HepG2 (cell line): ENCODE results near the gene RAD51AP1. TPM values are rescaled to one million over a fixed set of nuclear protein-coding genes. Genes with fewer than 3 reads are reported as not detected.
A peak's percentile ranks its signal among the peaks of the same experiment; 100 is the strongest.

ENCODE experiments used
- ATAC-seq: fragments of 200-7000 bp; cut with Tn5 transposase; 3 replicates; pipeline ENCODE4 v1.9.1; 2020; ENCODE audit warnings: mild to moderate bottlenecking, moderate library complexity
- BruUV-seq: library from RNA; stranded (reverse); fragments of 400-500 nt; replicated peaks from 2 replicates; lab custom pipeline; 2021; lab: Mats Ljungman, UMichigan
- CTCF ChIA-PET: fragments of 300-600 bp; formaldehyde crosslinking; extraction: SDS; loops from one replicate; lab custom pipeline; 2021; ENCODE audit warnings: low total read pairs, inconsistent platforms, low intra/inter-chr PET ratio; lab: Yijun Ruan, JAX
- POLR2A ChIA-PET: fragments of 350-600 bp; sonication (Branson Sonifier 250); formaldehyde crosslinking; loops from one replicate; lab custom pipeline; 2020; ENCODE audit warnings: antibody characterized with exemption, inconsistent platforms; lab: Yijun Ruan, JAX
- DNase-seq: peaks from one replicate; pipeline ENCODE4 v3.0.0-alpha.2; 2015; ENCODE audit warnings: low spot score
- FAIRE-seq: peaks from 3 replicates; lab custom pipeline; 2011; peaks lifted over from hg19 to GRCh38; lab: Jason Lieb, UNC
- H2AFZ ChIP-seq: one replicate; pipeline ENCODE4 v1.6.1; 2011; ENCODE audit warnings: low read length, inconsistent platforms
- H3K27ac ChIP-seq: fragments of 300-600 bp; 3 replicates; pipeline ENCODE4 v1.8.0; 2011; ENCODE audit warnings: mixed run types, mild to moderate bottlenecking, mixed read lengths, low read length, inconsistent platforms; ENCODE audit not compliant: insufficient read depth; ENCODE audit errors: extremely low read length
- H3K27me3 ChIP-seq, 2 experiments: fragments of 200-600 bp in 1 of 2; 2 replicates in 1 of 2; 3 replicates in 1 of 2; pipeline versions ENCODE4 v1.6.0 to v1.8.0; 2011; ENCODE audit warnings: low read length in 2 of 2, mild to moderate bottlenecking in 2 of 2, moderate library complexity in 2 of 2, inconsistent platforms in 1 of 2; ENCODE audit not compliant: insufficient read depth in 2 of 2, control insufficient read depth in 1 of 2
- H3K36me3 ChIP-seq, 2 experiments: fragments of 200-600 bp in 1 of 2; replicated peaks in 1 of 2; 2 replicates in 1 of 2; 3 replicates in 1 of 2; pipeline versions ENCODE4 v1.5.1 to v1.8.0; 2011; ENCODE audit warnings: low read length in 2 of 2, inconsistent platforms in 1 of 2; ENCODE audit not compliant: insufficient read depth in 2 of 2, control insufficient read depth in 1 of 2
- H3K4me1 ChIP-seq: 2 replicates; pipeline ENCODE4 v1.5.1; 2012; ENCODE audit warnings: low read length, inconsistent platforms; ENCODE audit not compliant: insufficient read depth
- H3K4me2 ChIP-seq: 2 replicates; pipeline ENCODE4 v1.6.0; 2011; ENCODE audit warnings: low read depth, low read length, inconsistent platforms
- H3K4me3 ChIP-seq, 3 experiments: fragments of 200-600 bp in 1 of 3; sonication (generic), shearing (Covaris generic) in 1 of 3; replicated peaks in 1 of 3; 2 replicates each; pipeline ENCODE4 v1.5.1; 2011 to 2016; ENCODE audit warnings: low read length in 3 of 3, inconsistent platforms in 2 of 3, low read depth in 2 of 3, mild to moderate bottlenecking in 2 of 3, control low read depth in 1 of 3, mixed read lengths in 1 of 3; ENCODE audit not compliant: insufficient read depth in 1 of 3
- H3K79me2 ChIP-seq: one replicate; pipeline ENCODE4 v1.6.1; 2011; ENCODE audit warnings: low read length, inconsistent platforms; ENCODE audit not compliant: insufficient read depth
- H3K9ac ChIP-seq: 2 replicates; pipeline ENCODE4 v1.6.0; 2011; ENCODE audit warnings: mild to moderate bottlenecking, low read depth, low read length, inconsistent platforms; ENCODE audit not compliant: insufficient read depth
- H3K9me3 ChIP-seq: 2 replicates; pipeline ENCODE4 v1.5.1; 2012; ENCODE audit warnings: mild to moderate bottlenecking, low read length
- H4K20me1 ChIP-seq: 2 replicates; pipeline ENCODE4 v1.6.0; 2011; ENCODE audit warnings: inconsistent platforms, mild to moderate bottlenecking, low read length, moderate library complexity; ENCODE audit not compliant: insufficient read depth
- FOXM1 ChIP-seq: sonication (generic); formaldehyde crosslinking; IDR thresholded peaks from 2 replicates; pipeline ENCODE4 v1.5.0; 2020; ENCODE audit warnings: missing genetic modification reagents
- KDM2A ChIP-seq: sonication (generic); formaldehyde crosslinking; IDR thresholded peaks from 2 replicates; pipeline ENCODE4 v1.4.0; 2020; ENCODE audit warnings: low read depth, missing genetic modification reagents, borderline replicate concordance
- NFIB ChIP-seq: sonication (generic); formaldehyde crosslinking; IDR thresholded peaks from 2 replicates; pipeline ENCODE4 v1.9.0; 2021; ENCODE audit warnings: missing genetic modification reagents, mild to moderate bottlenecking, borderline replicate concordance
- NFYB ChIP-seq: sonication (generic); formaldehyde crosslinking; IDR thresholded peaks from 2 replicates; pipeline ENCODE4 v1.4.0; 2020; ENCODE audit warnings: missing genetic modification reagents
- NR1H2 ChIP-seq: sonication (generic); formaldehyde crosslinking; IDR thresholded peaks from 2 replicates; pipeline ENCODE4 v1.8.1; 2022; ENCODE audit warnings: low read depth, missing genetic modification reagents, borderline replicate concordance
- SOX6 ChIP-seq, 2 experiments: fragments of 450-650 bp in 1 of 2; sonication (generic) in 1 of 2; formaldehyde crosslinking in 1 of 2; IDR thresholded peaks; 2 replicates each; pipeline versions ENCODE4 v1.4.0 to v1.6.1; 2017 to 2020; ENCODE audit warnings: antibody characterized with exemption in 1 of 2, mild to moderate bottlenecking in 1 of 2, missing genetic modification reagents in 1 of 2
- SP2 ChIP-seq: sonication (generic); formaldehyde crosslinking; IDR thresholded peaks from 2 replicates; pipeline ENCODE4 v1.5.1; 2020; ENCODE audit warnings: mild to moderate bottlenecking, missing genetic modification reagents
- ZFX ChIP-seq: sonication (generic); formaldehyde crosslinking; IDR thresholded peaks from 2 replicates; pipeline ENCODE4 v1.4.0; 2020; ENCODE audit warnings: mild to moderate bottlenecking, low read depth, missing genetic modification reagents, moderate library complexity
- ZKSCAN1 ChIP-seq: fragments of 150-350 bp; IDR thresholded peaks from 2 replicates; pipeline ENCODE4 v1.6.1; 2014; ENCODE audit warnings: low read length
- ZNF343 ChIP-seq: sonication (generic); formaldehyde crosslinking; IDR thresholded peaks from 2 replicates; pipeline ENCODE4 v1.4.0; 2020; ENCODE audit warnings: mild to moderate bottlenecking, missing genetic modification reagents
- ZNF563 ChIP-seq: sonication (generic); formaldehyde crosslinking; IDR thresholded peaks from 2 replicates; pipeline ENCODE4 v1.8.0; 2022; ENCODE audit warnings: mild to moderate bottlenecking, moderate library complexity, missing genetic modification reagents
- ZNF841 ChIP-seq: sonication (generic); formaldehyde crosslinking; IDR thresholded peaks from 2 replicates; pipeline ENCODE4 v1.8.1; 2023; ENCODE audit warnings: missing genetic modification reagents, borderline replicate concordance
- ZNF891 ChIP-seq: sonication (generic); formaldehyde crosslinking; IDR thresholded peaks from 2 replicates; pipeline ENCODE4 v1.5.0; 2020; ENCODE audit warnings: mild to moderate bottlenecking, missing genetic modification reagents
- ZSCAN30 ChIP-seq: sonication (generic); formaldehyde crosslinking; IDR thresholded peaks from 2 replicates; pipeline ENCODE4 v1.5.0; 2020; ENCODE audit warnings: mild to moderate bottlenecking, missing genetic modification reagents
- WGBS: methylation state at CpG from one replicate; pipeline ENCODE4 v1.1.6; 2017; ENCODE audit warnings: low lambda C conversion rate; 5-methylcytosine and 5-hydroxymethylcytosine counted together
- in situ Hi-C: cut with HindIII; loops from 2 replicates; pipeline ENCODE4 v1.10.0; 2017; ENCODE audit warnings: low pct_unique_long_range_greater_than_20kb; ENCODE audit not compliant: extremely low pct_ligation_motif_present
- intact Hi-C: fragments of 100-400 bp; cut with micrococcal nuclease; formaldehyde crosslinking; loops from one replicate; pipeline ENCODE4 v1.10.0; 2022; ENCODE audit not compliant: unreplicated experiment
- polyA plus RNA-seq, 8 experiments: library from polyadenylated mRNA; depleted of rRNA in 3 of 8; stranded (reverse) in 7 of 8; unstranded in 1 of 8; fragments of >200 nt; fragmentation: Illumina TruSeq in 4 of 8; extraction: Trizol in 4 of 8; gene quantifications; 2 replicates each; pipeline versions ENCODE4 v1.2.1 to v1.2.3, GENCODE V29; 2011 to 2016; ENCODE audit warnings: low read depth in 4 of 8, missing spikeins in 1 of 8, mixed read lengths in 1 of 8; ENCODE audit not compliant: insufficient read depth in 1 of 8
- total RNA-seq, 5 experiments: library from RNA; depleted of rRNA; stranded (reverse); fragments of >200 nt; fragmentation: Illumina TruSeq; extraction: Trizol; gene quantifications; 2 replicates each; pipeline ENCODE4 v1.2.3, GENCODE V29; 2016; ENCODE audit warnings: low read depth in 1 of 5
- TF ChIP-seq, protein P1 (sequence below): IDR thresholded peaks from 2 replicates; pipeline ENCODE4 v1.6.1; 2018; ENCODE audit warnings: missing genetic modification reagents, mild to moderate bottlenecking, missing compliant biosample characterization
- TF ChIP-seq, protein P2 (sequence below), 2 experiments: fragments of 450-650 bp in 1 of 2; sonication (generic) in 1 of 2; formaldehyde crosslinking; IDR thresholded peaks; 2 replicates each; pipeline versions ENCODE4 v1.5.0 to v1.8.0; 2020 to 2022; ENCODE audit warnings: mild to moderate bottlenecking in 1 of 2, missing genetic modification reagents in 1 of 2
- TF ChIP-seq, protein P3 (sequence below): IDR thresholded peaks from 2 replicates; pipeline ENCODE4 v1.6.1; 2016
- TF ChIP-seq, protein P4 (sequence below): sonication (generic); formaldehyde crosslinking; IDR thresholded peaks from 2 replicates; pipeline ENCODE4 v1.4.0; 2020; ENCODE audit warnings: missing genetic modification reagents

The RAD51AP1 gene
- total and polyA plus RNA-seq, 2 of the 13 experiments (the other 11 are each of a cell fraction or from before 2014, with no cell fraction given) = 16.6 to 49.3 TPM

DNA sequence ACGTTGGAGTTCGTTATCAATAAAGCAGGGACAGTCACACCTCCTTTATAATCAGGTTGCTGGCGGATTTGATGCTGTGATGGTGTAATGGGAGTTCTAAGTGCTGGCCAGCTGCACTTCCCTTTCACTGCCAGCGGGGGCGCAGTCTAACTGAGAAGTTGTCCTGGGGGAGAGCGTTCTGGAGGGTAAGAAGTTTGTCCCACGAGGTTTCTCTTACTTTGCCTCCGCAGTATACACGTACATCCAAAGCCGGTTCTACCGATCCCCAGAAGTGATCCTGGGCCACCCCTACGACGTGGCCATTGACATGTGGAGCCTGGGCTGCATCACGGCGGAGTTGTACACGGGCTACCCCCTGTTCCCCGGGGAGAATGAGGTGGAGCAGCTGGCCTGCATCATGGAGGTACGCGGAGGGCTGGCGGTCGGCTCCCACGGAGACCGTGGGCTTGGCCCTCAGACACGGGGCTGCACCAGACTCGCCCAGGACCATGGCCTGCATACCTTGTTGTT lies 66.0 kb downstream of the RAD51AP1 start:
- BruUV-seq = no TSS peak
- H3K4me3 ChIP-seq = peak overlapping the region; percentile 77 to 98 (median 91)
- DNase-seq (peak; percentile 78), FAIRE-seq (peak; percentile 83), ATAC-seq (peak; percentile 97)
- 0 out of 5 replicates have a peak, but pooled peaks cover 0 to 4% of the 10 kb centered on the region in 2 experiments for H3K27me3 ChIP-seq
- peaks cover 2% of the 10 kb centered on the region for H3K79me2 ChIP-seq
- peak overlapping the region; percentile 71 for H3K4me2 ChIP-seq
- intact Hi-C loops = loop anchor here (2.0 to 10.0 kb wide), 2 partner anchors 44 to 150 kb away; partner anchors contain the start of genes AKAP3 and NDUFA9
- no peaks in the 10 kb centered on the region for H3K9me3 ChIP-seq
- H3K36me3 ChIP-seq = no peaks in the 10 kb centered on the region; a peak in 1 of 5 replicates
- no peak overlapping the region for H3K27ac ChIP-seq
- WGBS = under 1% methylated on average over 14 of the region's 25 CpGs
- POLR2A ChIA-PET = interaction anchor here (1.3 kb wide), 1 partner anchor 44 kb away, joined by 4 read pairs; the partner anchor contains the start of genes AKAP3 and NDUFA9
- H3K9ac ChIP-seq = peak overlapping the region; percentile 75
- no peaks in the 10 kb centered on the region for H4K20me1 ChIP-seq
- H2AFZ ChIP-seq = peak overlapping the region; percentile 59
- in situ Hi-C loops = no loop called here
- peaks cover 14% of the 10 kb centered on the region for H3K4me1 ChIP-seq
- CTCF ChIA-PET = interaction anchor here (0.9 kb wide), 1 partner anchor 154 kb away, joined by 4 read pairs; no protein-coding TSS in a partner anchor
- TF ChIP-seq ZNF563 (CRISPR knock-in tag) (no peak), SP2 (CRISPR knock-in tag) (no peak), NFIB (CRISPR knock-in tag) (no peak), ZKSCAN1 (no peak), KDM2A (CRISPR knock-in tag) (peak; percentile 65), ZFX (peak; percentile 85), ZSCAN30 (CRISPR knock-in tag) (no peak), FOXM1 (no peak), SOX6 (IDR thresholded peaks at IDR 0.05) (no peak), SOX6 (CRISPR knock-in tag; IDR thresholded peaks at IDR 0.05) (peak; percentile 34; the same call in 1 of the 2 replicates), NFYB (CRISPR knock-in tag) (no peak), ZNF841 (CRISPR knock-in tag) (no peak), ZNF343 (CRISPR knock-in tag) (no peak), ZNF891 (CRISPR knock-in tag) (peak; percentile 59; the same call in 1 of the 2 replicates), NR1H2 (CRISPR knock-in tag) (no peak)
- TF ChIP-seq, protein P1, sequence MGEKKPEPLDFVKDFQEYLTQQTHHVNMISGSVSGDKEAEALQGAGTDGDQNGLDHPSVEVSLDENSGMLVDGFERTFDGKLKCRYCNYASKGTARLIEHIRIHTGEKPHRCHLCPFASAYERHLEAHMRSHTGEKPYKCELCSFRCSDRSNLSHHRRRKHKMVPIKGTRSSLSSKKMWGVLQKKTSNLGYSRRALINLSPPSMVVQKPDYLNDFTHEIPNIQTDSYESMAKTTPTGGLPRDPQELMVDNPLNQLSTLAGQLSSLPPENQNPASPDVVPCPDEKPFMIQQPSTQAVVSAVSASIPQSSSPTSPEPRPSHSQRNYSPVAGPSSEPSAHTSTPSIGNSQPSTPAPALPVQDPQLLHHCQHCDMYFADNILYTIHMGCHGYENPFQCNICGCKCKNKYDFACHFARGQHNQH = peak; percentile 62
- TF ChIP-seq, protein P2, sequence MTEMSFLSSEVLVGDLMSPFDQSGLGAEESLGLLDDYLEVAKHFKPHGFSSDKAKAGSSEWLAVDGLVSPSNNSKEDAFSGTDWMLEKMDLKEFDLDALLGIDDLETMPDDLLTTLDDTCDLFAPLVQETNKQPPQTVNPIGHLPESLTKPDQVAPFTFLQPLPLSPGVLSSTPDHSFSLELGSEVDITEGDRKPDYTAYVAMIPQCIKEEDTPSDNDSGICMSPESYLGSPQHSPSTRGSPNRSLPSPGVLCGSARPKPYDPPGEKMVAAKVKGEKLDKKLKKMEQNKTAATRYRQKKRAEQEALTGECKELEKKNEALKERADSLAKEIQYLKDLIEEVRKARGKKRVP (CRISPR knock-in tag; IDR thresholded peaks at IDR 0.05) = no peak
- TF ChIP-seq, protein P3, sequence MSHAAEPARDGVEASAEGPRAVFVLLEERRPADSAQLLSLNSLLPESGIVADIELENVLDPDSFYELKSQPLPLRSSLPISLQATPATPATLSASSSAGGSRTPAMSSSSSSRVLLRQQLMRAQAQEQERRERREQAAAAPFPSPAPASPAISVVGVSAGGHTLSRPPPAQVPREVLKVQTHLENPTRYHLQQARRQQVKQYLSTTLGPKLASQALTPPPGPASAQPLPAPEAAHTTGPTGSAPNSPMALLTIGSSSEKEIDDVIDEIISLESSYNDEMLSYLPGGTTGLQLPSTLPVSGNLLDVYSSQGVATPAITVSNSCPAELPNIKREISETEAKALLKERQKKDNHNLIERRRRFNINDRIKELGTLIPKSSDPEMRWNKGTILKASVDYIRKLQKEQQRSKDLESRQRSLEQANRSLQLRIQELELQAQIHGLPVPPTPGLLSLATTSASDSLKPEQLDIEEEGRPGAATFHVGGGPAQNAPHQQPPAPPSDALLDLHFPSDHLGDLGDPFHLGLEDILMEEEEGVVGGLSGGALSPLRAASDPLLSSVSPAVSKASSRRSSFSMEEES (CRISPR knock-in tag) = 0 out of 2 replicates have a peak, but pooled peaks have one; percentile 14
- TF ChIP-seq, protein P4, sequence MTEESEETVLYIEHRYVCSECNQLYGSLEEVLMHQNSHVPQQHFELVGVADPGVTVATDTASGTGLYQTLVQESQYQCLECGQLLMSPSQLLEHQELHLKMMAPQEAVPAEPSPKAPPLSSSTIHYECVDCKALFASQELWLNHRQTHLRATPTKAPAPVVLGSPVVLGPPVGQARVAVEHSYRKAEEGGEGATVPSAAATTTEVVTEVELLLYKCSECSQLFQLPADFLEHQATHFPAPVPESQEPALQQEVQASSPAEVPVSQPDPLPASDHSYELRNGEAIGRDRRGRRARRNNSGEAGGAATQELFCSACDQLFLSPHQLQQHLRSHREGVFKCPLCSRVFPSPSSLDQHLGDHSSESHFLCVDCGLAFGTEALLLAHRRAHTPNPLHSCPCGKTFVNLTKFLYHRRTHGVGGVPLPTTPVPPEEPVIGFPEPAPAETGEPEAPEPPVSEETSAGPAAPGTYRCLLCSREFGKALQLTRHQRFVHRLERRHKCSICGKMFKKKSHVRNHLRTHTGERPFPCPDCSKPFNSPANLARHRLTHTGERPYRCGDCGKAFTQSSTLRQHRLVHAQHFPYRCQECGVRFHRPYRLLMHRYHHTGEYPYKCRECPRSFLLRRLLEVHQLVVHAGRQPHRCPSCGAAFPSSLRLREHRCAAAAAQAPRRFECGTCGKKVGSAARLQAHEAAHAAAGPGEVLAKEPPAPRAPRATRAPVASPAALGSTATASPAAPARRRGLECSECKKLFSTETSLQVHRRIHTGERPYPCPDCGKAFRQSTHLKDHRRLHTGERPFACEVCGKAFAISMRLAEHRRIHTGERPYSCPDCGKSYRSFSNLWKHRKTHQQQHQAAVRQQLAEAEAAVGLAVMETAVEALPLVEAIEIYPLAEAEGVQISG (CRISPR knock-in tag) = peak; percentile 79
